ENCODE results near the gene HPS1.

Gene HPS1

GRCh38 chr10:98423691-98424120, 23.0 kb downstream of the HPS1 start:
- Histone ChIP-seq H3K27me3 (ENCODE audit: insufficient read depth, low read depth, severe bottlenecking) (peaks cover 32% of the 10 kb centered on the region), H3K9me3 (ENCODE audit: severe bottlenecking) (no peaks in the 10 kb centered on the region), H3K36me3 (no peaks in the 10 kb centered on the region), H3K4me3 (ENCODE audit: low read depth, low read length) (no peak overlapping the region), H3K27ac (no peak overlapping the region)
- peak; percentile 88 for TF ChIP-seq CTCF (IDR thresholded peaks at IDR 0.05; ENCODE audit: low read depth, low read length)
- DNase-seq = peak; percentile 77

DNA sequence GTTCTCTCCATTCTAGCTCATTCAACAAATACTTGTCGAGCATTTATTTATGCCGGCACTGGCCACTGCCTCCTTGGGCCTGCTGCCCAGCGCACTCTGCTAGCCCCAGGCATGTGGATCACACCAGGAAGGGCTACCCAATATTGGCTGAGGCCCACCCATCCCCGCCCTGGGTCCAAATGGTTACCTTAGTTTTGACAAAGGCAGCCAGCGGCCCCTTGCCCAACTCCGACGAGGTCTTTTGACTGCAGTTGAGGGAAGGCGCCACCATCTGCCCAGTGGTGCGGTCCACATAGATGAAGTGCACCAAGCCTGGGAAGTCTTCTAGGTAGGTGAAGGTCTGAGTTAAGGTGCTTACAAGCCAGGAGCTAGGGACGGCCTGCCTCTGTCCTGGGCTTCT, 24.6 kb downstream of the HPS1 start:
- H3K36me3 ChIP-seq = no peaks in the 10 kb centered on the region
- TF ChIP-seq CTCF (IDR thresholded peaks at IDR 0.05; ENCODE audit: low read depth, low read length) = no peak
- H3K27me3 ChIP-seq (ENCODE audit: insufficient read depth, low read depth, severe bottlenecking) = peaks cover 25% of the 10 kb centered on the region
- no peak for DNase-seq
- no peak overlapping the region for H3K27ac ChIP-seq
- H3K4me3 ChIP-seq (ENCODE audit: low read depth, low read length) = no peak overlapping the region
- H3K9me3 ChIP-seq (ENCODE audit: severe bottlenecking) = no peaks in the 10 kb centered on the region

- Histone ChIP-seq H3K27ac (no peak overlapping the region), H3K9me3 (ENCODE audit: severe bottlenecking) (no peaks in the 10 kb centered on the region), H3K4me3 (ENCODE audit: low read depth, low read length) (no peak overlapping the region), H3K36me3 (no peaks in the 10 kb centered on the region), H3K27me3 (ENCODE audit: insufficient read depth, low read depth, severe bottlenecking) (peaks cover 13% of the 10 kb centered on the region)
- no peak for DNase-seq
- TF ChIP-seq CTCF (IDR thresholded peaks at IDR 0.05; ENCODE audit: low read depth, low read length) = no peak
Measured at GRCh38 chr10:98420786-98421185, 25.9 kb downstream of the HPS1 start.

- no peaks in the 10 kb centered on the region for H3K9me3 ChIP-seq (ENCODE audit: severe bottlenecking)
- no peak overlapping the region for H3K27ac ChIP-seq
- DNase-seq = no peak
- H3K4me3 ChIP-seq (ENCODE audit: low read depth, low read length) = no peak overlapping the region
- TF ChIP-seq CTCF (IDR thresholded peaks at IDR 0.05; ENCODE audit: low read depth, low read length) = no peak
- no peaks in the 10 kb centered on the region for H3K36me3 ChIP-seq
- peaks cover 5% of the 10 kb centered on the region for H3K27me3 ChIP-seq (ENCODE audit: insufficient read depth, low read depth, severe bottlenecking)
Measured at GRCh38 chr10:98419469-98420261, 27.1 kb downstream of the HPS1 start.

- TF ChIP-seq CTCF (IDR thresholded peaks at IDR 0.05; ENCODE audit: low read depth, low read length) = no peak
- no peak overlapping the region for H3K4me3 ChIP-seq (ENCODE audit: low read depth, low read length)
- DNase-seq = no peak
- H3K36me3 ChIP-seq = no peaks in the 10 kb centered on the region
- H3K9me3 ChIP-seq (ENCODE audit: severe bottlenecking) = no peaks in the 10 kb centered on the region
- peaks cover 1% of the 10 kb centered on the region for H3K27me3 ChIP-seq (ENCODE audit: insufficient read depth, low read depth, severe bottlenecking)
- H3K27ac ChIP-seq = no peak overlapping the region
Measured at GRCh38 chr10:98418665-98419468, 27.9 kb downstream of the HPS1 start.

Measured in WERI-Rb-1 (cell line).